22Rv1 (cell line): ENCODE measurements around the gene MMP12.

Source experiments
- CTCF ChIP-seq: fragments of 450-650 bp; IDR thresholded peaks from 2 replicates; pipeline ENCODE4 v1.5.1; 2017; ENCODE audit warnings: mild to moderate bottlenecking
- ZFX ChIP-seq: fragments of 450-650 bp; IDR thresholded peaks from 2 replicates; pipeline ENCODE4 v1.6.1; 2017; ENCODE audit warnings: antibody characterized with exemption, borderline replicate concordance

- no peak for TF ChIP-seq CTCF
- TF ChIP-seq ZFX = no peak
These were observed 6.4 kb downstream of the MMP12 start for GRCh38 chr11:102868339-102868738.
